ENCODE data around the gene ITFG1. TPM values are rescaled to one million over a fixed set of nuclear protein-coding genes. Genes with fewer than 3 reads are reported as not detected.

Gene ITFG1
- total RNA-seq, 1 donor from 2014 or later = 71.3 TPM

GRCh38 chr16:47136099-47136842, 324.6 kb downstream of the ITFG1 start:
- Histone ChIP-seq H3K36me3 (no peaks in the 10 kb centered on the region), H3K27me3 (ENCODE audit: low read depth) (no peaks in the 10 kb centered on the region), H3K4me1 (peaks cover 8% of the 10 kb centered on the region), H3K27ac (replicated peaks) (peak overlapping the region; percentile 41), H3K9me3 (replicated peaks) (no peaks in the 10 kb centered on the region), H3K4me3 (peak overlapping the region; percentile 12)
- TF ChIP-seq, protein P1, sequence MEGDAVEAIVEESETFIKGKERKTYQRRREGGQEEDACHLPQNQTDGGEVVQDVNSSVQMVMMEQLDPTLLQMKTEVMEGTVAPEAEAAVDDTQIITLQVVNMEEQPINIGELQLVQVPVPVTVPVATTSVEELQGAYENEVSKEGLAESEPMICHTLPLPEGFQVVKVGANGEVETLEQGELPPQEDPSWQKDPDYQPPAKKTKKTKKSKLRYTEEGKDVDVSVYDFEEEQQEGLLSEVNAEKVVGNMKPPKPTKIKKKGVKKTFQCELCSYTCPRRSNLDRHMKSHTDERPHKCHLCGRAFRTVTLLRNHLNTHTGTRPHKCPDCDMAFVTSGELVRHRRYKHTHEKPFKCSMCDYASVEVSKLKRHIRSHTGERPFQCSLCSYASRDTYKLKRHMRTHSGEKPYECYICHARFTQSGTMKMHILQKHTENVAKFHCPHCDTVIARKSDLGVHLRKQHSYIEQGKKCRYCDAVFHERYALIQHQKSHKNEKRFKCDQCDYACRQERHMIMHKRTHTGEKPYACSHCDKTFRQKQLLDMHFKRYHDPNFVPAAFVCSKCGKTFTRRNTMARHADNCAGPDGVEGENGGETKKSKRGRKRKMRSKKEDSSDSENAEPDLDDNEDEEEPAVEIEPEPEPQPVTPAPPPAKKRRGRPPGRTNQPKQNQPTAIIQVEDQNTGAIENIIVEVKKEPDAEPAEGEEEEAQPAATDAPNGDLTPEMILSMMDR (IDR thresholded peaks at IDR 0.05; ENCODE audit: borderline replicate concordance) = no peak
- intact Hi-C loops (cut with micrococcal nuclease) = no loop called here
- DNase-seq = no peak

DNA sequence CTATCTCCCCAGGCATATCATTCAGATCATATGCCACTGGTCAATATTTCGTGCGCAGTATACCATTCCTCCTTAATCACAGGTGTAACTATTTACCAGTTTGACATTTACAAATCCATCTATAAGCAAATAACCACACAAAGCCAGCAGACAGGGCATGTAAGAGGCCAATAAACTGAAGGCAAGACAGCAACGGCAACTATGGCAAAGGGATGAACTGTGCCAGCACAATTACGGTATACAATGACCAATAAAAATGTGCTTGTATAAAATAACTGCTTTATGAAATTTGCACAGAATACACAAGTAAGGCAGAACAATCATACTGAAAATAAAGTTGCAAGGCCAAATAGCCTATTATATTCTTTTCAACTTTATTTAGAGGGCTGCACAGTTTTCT, 326.3 kb downstream of the ITFG1 start:
- Histone ChIP-seq H3K4me1 (peaks cover 8% of the 10 kb centered on the region), H3K27ac (replicated peaks) (no peak overlapping the region), H3K4me3 (no peak overlapping the region), H3K36me3 (no peaks in the 10 kb centered on the region), H3K9me3 (replicated peaks) (no peaks in the 10 kb centered on the region), H3K27me3 (ENCODE audit: low read depth) (no peaks in the 10 kb centered on the region)
- DNase-seq = no peak
- intact Hi-C loops (cut with micrococcal nuclease) = loop anchor here (5.0 kb wide), 1 partner anchor 1018 kb away; no protein-coding TSS in a partner anchor
- TF ChIP-seq, protein P1 (IDR thresholded peaks at IDR 0.05; ENCODE audit: borderline replicate concordance) = no peak

DNA sequence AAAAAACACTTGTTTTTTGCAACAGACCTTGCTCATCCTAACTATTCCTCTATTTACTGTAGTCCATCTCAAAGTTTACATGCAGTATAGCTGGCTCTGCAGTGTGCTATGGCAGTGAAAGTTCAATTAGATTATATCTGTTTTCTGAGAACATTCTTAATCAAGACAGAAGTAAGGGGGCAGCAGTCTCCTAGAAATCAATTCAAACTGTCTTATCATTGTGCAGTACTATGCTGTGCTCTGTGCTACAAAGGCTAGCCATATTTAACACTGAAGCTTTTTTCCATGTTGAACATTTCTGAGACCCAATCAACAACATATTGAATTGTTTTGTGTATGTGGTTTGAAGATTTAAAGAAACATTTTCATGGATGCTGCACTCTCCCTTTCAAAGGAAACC, 328.6 kb downstream of the ITFG1 start:
- Histone ChIP-seq H3K4me1 (peaks cover 8% of the 10 kb centered on the region), H3K36me3 (no peaks in the 10 kb centered on the region), H3K27ac (replicated peaks) (no peak overlapping the region), H3K9me3 (replicated peaks) (no peaks in the 10 kb centered on the region), H3K4me3 (no peak overlapping the region), H3K27me3 (ENCODE audit: low read depth) (no peaks in the 10 kb centered on the region)
- DNase-seq = no peak
- TF ChIP-seq, protein P1 (IDR thresholded peaks at IDR 0.05; ENCODE audit: borderline replicate concordance) = peak; percentile 17
- intact Hi-C loops (cut with micrococcal nuclease) = loop anchor here (5.0 kb wide), 1 partner anchor 1020 kb away; no protein-coding TSS in a partner anchor

DNA sequence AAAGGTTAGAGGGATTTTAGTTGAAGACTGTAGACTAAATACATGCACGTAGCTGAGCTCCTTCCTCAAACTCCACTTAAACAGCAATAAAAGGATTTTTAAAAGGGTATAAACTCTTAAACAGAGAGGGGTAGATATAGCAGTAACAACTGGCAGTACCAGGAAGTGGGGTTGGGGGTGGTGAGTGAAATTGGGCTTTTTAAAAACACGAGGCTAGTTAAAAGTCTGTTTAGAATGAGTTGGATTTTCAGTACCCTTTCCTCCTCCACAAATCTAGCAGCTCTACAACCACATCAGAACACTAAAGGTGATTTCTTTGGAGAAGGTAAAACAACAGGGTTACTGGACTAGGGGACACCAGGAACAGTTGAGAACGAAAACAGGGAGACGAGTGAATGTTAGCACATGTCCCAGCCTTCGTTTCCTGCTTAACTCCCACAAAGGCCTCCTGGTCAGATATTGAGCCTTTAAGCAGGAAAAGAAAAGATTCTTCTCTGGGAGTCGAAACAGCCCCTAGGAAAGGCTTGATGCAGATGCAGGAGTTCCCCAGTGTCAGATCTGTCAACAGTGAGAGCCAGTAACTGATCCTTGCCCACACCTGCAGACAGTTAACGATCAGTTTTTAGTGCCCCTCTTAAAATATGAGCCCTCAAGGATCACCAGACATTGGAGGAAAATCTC, 331.0 kb downstream of the ITFG1 start:
- H3K27ac ChIP-seq (replicated peaks) = no peak overlapping the region
- DNase-seq = no peak
- intact Hi-C loops (cut with micrococcal nuclease) = loop anchor here (5.0 kb wide), 1 partner anchor 1022 kb away; no protein-coding TSS in a partner anchor
- TF ChIP-seq, protein P1 (IDR thresholded peaks at IDR 0.05; ENCODE audit: borderline replicate concordance) = no peak
- no peak overlapping the region for H3K4me3 ChIP-seq
- no peaks in the 10 kb centered on the region for H3K27me3 ChIP-seq (ENCODE audit: low read depth)
- H3K36me3 ChIP-seq = no peaks in the 10 kb centered on the region
- H3K9me3 ChIP-seq (replicated peaks) = no peaks in the 10 kb centered on the region
- no peaks in the 10 kb centered on the region for H3K4me1 ChIP-seq

GRCh38 chr16:47127541-47127940, 333.3 kb downstream of the ITFG1 start:
- H3K27me3 ChIP-seq (ENCODE audit: low read depth) = no peaks in the 10 kb centered on the region
- TF ChIP-seq, protein P1 (IDR thresholded peaks at IDR 0.05; ENCODE audit: borderline replicate concordance) = no peak

More at GRCh38 chr16:47127541-47127940, 333.3 kb downstream of the ITFG1 start:
- intact Hi-C loops (cut with micrococcal nuclease) = no loop called here
- Histone ChIP-seq H3K4me3 (no peak overlapping the region), H3K4me1 (no peaks in the 10 kb centered on the region), H3K9me3 (replicated peaks) (no peaks in the 10 kb centered on the region), H3K27ac (replicated peaks) (no peak overlapping the region), H3K36me3 (no peaks in the 10 kb centered on the region)
- no peak for DNase-seq
